ENCODE data around the gene DCHS2.

The DCHS2 gene

DNA sequence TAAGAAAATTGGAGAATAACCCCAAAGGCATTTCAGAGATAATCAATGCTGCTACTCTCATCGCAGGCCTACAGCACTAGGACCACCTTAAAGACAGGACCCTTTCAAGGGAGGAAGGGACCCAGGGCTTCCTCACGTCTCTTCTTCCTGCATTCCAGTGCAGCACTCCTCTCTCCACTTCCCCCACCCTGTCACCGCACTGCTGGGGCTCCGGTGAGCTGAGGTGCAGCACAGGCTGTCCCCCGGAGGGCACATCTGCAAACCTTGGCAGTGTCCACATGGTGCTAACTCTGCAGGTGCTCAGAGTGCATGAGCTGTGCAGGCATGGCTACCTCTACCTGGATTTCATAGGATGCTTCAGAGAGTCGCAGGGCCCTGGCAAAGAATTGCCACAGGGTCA is 305.6 kb downstream of the DCHS2 start:
- Histone ChIP-seq H3K4me1 (ENCODE audit: insufficient read depth, low read length) (peaks cover 16% of the 10 kb centered on the region; the same call in 1 of the 2 replicates), H3K9ac (ENCODE audit: low read depth, low read length) (no peak overlapping the region), H3K36me3 (ENCODE audit: insufficient read depth, low read length) (no peaks in the 10 kb centered on the region), H3K9me3 (ENCODE audit: control insufficient read depth, insufficient read depth, low read length) (no peaks in the 10 kb centered on the region)

DNA sequence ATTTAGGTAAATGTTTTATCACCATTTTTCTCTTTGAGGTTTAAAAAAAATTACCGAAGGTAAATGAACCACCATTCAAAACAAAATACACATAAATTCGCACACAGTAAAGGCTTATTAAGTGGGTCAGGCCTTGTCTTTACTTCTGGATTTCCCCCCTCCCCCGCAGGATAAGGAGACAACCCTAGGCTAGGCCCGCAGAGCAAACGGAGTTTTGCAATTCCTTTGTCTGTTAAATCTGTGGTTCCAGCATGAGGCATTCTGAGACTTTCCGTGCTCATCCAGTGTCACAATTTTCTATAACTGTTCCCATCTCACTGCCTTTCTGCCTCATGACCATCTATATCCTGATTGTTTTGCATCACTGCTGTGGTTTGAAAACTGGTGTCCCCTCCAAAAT is 307.4 kb downstream of the DCHS2 start:
- Histone ChIP-seq H3K9ac (ENCODE audit: low read depth, low read length) (no peak overlapping the region), H3K4me1 (ENCODE audit: insufficient read depth, low read length) (peaks cover 12% of the 10 kb centered on the region; the same call in 1 of the 2 replicates), H3K36me3 (ENCODE audit: insufficient read depth, low read length) (no peaks in the 10 kb centered on the region), H3K9me3 (ENCODE audit: control insufficient read depth, insufficient read depth, low read length) (no peaks in the 10 kb centered on the region)

DNA sequence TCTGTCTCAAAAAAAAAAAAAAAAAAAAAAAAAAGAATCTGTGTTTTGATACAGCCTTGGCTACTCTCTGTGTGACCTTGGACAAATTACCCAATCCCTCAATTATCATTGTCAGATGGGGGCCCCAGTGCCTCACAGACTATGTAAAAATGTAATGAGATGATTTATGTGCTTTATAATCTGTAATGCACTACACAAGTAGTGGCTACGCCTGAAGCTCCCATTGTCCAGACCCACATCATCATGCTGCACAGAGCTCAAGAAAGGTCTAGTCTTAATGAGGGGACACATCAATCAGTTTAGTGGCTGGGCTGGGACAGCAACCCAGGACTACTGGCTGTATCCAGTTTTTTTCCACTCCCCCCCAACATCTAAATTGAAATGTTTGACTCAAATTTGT is 308.3 kb downstream of the DCHS2 start:
- H3K9me3 ChIP-seq (ENCODE audit: control insufficient read depth, insufficient read depth, low read length) = no peaks in the 10 kb centered on the region
- H3K4me1 ChIP-seq (ENCODE audit: insufficient read depth, low read length) = peaks cover 11% of the 10 kb centered on the region; the same call in 1 of the 2 replicates
- no peak overlapping the region for H3K9ac ChIP-seq (ENCODE audit: low read depth, low read length)
- no peaks in the 10 kb centered on the region for H3K36me3 ChIP-seq (ENCODE audit: insufficient read depth, low read length)
